ENCODE results near the gene PRKN. TPM values are rescaled to one million over a fixed set of nuclear protein-coding genes. Genes with fewer than 3 reads are reported as not detected.

The PRKN gene
- total and polyA plus RNA-seq, 2 experiments from 2014 or later, result 0.10 to 0.84 TPM

DNA sequence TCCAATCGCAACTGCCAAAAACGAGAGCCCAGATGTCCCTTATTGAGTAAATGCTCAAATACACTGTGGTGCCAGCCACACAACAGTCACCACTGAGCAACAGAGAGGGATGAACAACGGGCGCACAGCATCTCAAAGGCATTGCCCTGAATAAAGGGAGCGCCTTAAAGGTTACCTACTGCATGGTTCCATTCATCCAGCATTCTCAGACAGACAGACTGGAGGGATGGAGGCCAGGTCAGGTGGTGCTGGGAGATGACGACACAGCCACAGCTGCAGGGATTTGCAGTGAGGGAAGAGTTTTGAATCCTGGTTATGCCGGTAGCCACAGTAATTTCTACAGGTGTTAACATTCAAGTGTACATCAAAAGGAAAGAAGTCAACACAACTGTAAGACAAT lies 838.2 kb downstream of the PRKN start:
- ATAC-seq (no peak), DNase-seq (ENCODE audit: low spot score) (no peak)
- Histone ChIP-seq H3K27me3 (ENCODE audit: insufficient read depth) (no peaks in the 10 kb centered on the region), H4K20me1 (replicated peaks; ENCODE audit: insufficient read depth) (no peaks in the 10 kb centered on the region; the same call in 1 of the 2 replicates), H3K4me3 (no peak overlapping the region), H3K36me3 (ENCODE audit: insufficient read depth) (no peaks in the 10 kb centered on the region), H3F3A (replicated peaks; ENCODE audit: low read depth) (no peaks in the 10 kb centered on the region), H3K27ac (ENCODE audit: low read depth) (no peak overlapping the region), H2AFZ (no peak overlapping the region), H3K4me2 (no peak overlapping the region), H3K79me2 (replicated peaks; ENCODE audit: insufficient read depth) (no peaks in the 10 kb centered on the region), H3K4me1 (ENCODE audit: insufficient read depth) (peaks cover 11% of the 10 kb centered on the region), H3K9me2 (ENCODE audit: insufficient read depth) (no peaks in the 10 kb centered on the region)
- Mint-ChIP-seq H3K4me1 (peaks cover 20% of the 10 kb centered on the region), H3K36me3 (ENCODE audit: low read depth) (no peaks in the 10 kb centered on the region), H3K27ac (no peak overlapping the region), H3K4me3 (no peak overlapping the region), H3K27me3 (ENCODE audit: insufficient read depth, low read depth, poor library complexity) (peaks cover 7% of the 10 kb centered on the region), H3K9me3 (no peaks in the 10 kb centered on the region)
- no peak for TF ChIP-seq STAT1 (IDR thresholded peaks at IDR 0.05; ENCODE audit: unreplicated experiment)
- TF ChIP-seq, protein P1, sequence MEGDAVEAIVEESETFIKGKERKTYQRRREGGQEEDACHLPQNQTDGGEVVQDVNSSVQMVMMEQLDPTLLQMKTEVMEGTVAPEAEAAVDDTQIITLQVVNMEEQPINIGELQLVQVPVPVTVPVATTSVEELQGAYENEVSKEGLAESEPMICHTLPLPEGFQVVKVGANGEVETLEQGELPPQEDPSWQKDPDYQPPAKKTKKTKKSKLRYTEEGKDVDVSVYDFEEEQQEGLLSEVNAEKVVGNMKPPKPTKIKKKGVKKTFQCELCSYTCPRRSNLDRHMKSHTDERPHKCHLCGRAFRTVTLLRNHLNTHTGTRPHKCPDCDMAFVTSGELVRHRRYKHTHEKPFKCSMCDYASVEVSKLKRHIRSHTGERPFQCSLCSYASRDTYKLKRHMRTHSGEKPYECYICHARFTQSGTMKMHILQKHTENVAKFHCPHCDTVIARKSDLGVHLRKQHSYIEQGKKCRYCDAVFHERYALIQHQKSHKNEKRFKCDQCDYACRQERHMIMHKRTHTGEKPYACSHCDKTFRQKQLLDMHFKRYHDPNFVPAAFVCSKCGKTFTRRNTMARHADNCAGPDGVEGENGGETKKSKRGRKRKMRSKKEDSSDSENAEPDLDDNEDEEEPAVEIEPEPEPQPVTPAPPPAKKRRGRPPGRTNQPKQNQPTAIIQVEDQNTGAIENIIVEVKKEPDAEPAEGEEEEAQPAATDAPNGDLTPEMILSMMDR (conservative IDR thresholded peaks at IDR 0.05; ENCODE audit: low read depth in 2 of 2), result no peak
- no peak for TF ChIP-seq CREB1 (CRISPR knock-in tag; IDR thresholded peaks at IDR 0.05; ENCODE audit: low read depth)
- TF ChIP-seq, protein P2, sequence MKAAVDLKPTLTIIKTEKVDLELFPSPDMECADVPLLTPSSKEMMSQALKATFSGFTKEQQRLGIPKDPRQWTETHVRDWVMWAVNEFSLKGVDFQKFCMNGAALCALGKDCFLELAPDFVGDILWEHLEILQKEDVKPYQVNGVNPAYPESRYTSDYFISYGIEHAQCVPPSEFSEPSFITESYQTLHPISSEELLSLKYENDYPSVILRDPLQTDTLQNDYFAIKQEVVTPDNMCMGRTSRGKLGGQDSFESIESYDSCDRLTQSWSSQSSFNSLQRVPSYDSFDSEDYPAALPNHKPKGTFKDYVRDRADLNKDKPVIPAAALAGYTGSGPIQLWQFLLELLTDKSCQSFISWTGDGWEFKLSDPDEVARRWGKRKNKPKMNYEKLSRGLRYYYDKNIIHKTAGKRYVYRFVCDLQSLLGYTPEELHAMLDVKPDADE (IDR thresholded peaks at IDR 0.05), result no peak
- no peak for TF ChIP-seq NANOG (IDR thresholded peaks at IDR 0.05; ENCODE audit: borderline replicate concordance)
- TF ChIP-seq POLR2AphosphoS5 (IDR thresholded peaks at IDR 0.05; ENCODE audit: low read depth), result no peak
- TF ChIP-seq EZH2phosphoT487 (IDR thresholded peaks at IDR 0.05; ENCODE audit: unreplicated experiment), result no peak
- no peak for TF ChIP-seq ZNF114 (CRISPR knock-in tag; IDR thresholded peaks at IDR 0.05)
- no peak for TF ChIP-seq EZH2 (IDR thresholded peaks at IDR 0.05; ENCODE audit: low read depth, unreplicated experiment)
- no peak for TF ChIP-seq ZNF331 (CRISPR knock-in tag; IDR thresholded peaks at IDR 0.05; ENCODE audit: low read depth)
- TF ChIP-seq, protein P3, sequence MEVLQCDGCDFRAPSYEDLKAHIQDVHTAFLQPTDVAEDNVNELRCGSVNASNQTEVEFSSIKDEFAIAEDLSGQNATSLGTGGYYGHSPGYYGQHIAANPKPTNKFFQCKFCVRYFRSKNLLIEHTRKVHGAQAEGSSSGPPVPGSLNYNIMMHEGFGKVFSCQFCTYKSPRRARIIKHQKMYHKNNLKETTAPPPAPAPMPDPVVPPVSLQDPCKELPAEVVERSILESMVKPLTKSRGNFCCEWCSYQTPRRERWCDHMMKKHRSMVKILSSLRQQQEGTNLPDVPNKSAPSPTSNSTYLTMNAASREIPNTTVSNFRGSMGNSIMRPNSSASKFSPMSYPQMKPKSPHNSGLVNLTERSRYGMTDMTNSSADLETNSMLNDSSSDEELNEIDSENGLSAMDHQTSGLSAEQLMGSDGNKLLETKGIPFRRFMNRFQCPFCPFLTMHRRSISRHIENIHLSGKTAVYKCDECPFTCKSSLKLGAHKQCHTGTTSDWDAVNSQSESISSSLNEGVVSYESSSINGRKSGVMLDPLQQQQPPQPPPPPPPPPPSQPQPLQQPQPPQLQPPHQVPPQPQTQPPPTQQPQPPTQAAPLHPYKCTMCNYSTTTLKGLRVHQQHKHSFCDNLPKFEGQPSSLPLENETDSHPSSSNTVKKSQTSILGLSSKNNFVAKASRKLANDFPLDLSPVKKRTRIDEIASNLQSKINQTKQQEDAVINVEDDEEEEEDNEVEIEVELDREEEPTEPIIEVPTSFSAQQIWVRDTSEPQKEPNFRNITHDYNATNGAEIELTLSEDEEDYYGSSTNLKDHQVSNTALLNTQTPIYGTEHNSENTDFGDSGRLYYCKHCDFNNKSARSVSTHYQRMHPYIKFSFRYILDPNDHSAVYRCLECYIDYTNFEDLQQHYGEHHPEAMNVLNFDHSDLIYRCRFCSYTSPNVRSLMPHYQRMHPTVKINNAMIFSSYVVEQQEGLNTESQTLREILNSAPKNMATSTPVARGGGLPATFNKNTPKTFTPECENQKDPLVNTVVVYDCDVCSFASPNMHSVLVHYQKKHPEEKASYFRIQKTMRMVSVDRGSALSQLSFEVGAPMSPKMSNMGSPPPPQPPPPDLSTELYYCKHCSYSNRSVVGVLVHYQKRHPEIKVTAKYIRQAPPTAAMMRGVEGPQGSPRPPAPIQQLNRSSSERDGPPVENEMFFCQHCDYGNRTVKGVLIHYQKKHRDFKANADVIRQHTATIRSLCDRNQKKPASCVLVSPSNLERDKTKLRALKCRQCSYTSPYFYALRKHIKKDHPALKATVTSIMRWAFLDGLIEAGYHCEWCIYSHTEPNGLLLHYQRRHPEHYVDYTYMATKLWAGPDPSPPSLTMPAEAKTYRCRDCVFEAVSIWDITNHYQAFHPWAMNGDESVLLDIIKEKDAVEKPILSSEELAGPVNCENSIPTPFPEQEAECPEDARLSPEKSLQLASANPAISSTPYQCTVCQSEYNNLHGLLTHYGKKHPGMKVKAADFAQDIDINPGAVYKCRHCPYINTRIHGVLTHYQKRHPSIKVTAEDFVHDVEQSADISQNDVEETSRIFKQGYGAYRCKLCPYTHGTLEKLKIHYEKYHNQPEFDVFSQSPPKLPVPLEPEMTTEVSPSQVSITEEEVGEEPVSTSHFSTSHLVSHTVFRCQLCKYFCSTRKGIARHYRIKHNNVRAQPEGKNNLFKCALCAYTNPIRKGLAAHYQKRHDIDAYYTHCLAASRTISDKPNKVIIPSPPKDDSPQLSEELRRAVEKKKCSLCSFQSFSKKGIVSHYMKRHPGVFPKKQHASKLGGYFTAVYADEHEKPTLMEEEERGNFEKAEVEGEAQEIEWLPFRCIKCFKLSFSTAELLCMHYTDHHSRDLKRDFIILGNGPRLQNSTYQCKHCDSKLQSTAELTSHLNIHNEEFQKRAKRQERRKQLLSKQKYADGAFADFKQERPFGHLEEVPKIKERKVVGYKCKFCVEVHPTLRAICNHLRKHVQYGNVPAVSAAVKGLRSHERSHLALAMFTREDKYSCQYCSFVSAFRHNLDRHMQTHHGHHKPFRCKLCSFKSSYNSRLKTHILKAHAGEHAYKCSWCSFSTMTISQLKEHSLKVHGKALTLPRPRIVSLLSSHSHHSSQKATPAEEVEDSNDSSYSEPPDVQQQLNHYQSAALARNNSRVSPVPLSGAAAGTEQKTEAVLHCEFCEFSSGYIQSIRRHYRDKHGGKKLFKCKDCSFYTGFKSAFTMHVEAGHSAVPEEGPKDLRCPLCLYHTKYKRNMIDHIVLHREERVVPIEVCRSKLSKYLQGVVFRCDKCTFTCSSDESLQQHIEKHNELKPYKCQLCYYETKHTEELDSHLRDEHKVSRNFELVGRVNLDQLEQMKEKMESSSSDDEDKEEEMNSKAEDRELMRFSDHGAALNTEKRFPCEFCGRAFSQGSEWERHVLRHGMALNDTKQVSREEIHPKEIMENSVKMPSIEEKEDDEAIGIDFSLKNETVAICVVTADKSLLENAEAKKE (CRISPR knock-in tag; IDR thresholded peaks at IDR 0.05), result no peak
- TF ChIP-seq, protein P4, sequence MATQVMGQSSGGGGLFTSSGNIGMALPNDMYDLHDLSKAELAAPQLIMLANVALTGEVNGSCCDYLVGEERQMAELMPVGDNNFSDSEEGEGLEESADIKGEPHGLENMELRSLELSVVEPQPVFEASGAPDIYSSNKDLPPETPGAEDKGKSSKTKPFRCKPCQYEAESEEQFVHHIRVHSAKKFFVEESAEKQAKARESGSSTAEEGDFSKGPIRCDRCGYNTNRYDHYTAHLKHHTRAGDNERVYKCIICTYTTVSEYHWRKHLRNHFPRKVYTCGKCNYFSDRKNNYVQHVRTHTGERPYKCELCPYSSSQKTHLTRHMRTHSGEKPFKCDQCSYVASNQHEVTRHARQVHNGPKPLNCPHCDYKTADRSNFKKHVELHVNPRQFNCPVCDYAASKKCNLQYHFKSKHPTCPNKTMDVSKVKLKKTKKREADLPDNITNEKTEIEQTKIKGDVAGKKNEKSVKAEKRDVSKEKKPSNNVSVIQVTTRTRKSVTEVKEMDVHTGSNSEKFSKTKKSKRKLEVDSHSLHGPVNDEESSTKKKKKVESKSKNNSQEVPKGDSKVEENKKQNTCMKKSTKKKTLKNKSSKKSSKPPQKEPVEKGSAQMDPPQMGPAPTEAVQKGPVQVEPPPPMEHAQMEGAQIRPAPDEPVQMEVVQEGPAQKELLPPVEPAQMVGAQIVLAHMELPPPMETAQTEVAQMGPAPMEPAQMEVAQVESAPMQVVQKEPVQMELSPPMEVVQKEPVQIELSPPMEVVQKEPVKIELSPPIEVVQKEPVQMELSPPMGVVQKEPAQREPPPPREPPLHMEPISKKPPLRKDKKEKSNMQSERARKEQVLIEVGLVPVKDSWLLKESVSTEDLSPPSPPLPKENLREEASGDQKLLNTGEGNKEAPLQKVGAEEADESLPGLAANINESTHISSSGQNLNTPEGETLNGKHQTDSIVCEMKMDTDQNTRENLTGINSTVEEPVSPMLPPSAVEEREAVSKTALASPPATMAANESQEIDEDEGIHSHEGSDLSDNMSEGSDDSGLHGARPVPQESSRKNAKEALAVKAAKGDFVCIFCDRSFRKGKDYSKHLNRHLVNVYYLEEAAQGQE (IDR thresholded peaks at IDR 0.05; ENCODE audit: unreplicated experiment), result no peak
- TF ChIP-seq JUNB (IDR thresholded peaks at IDR 0.05; ENCODE audit: unreplicated experiment), result no peak

All from GM23338 (cell line).